ENCODE measurements around the gene WASHC2A. TPM values are rescaled to one million over a fixed set of nuclear protein-coding genes. Genes with fewer than 3 reads are reported as not detected.
"Not testable (repeated sequence)": the region's sequence is repeated elsewhere in the genome, so short reads cannot be mapped to it uniquely, and the experiment has no call there.

WASHC2A gene
- total and polyA plus RNA-seq, 2 donors (not counting 1 experiment from before 2014, with no cell fraction given): 21.2 to 66.5 TPM

- no peak overlapping the region for H3K27ac Mint-ChIP-seq
- H3K9ac ChIP-seq (ENCODE audit: low read length): no peak overlapping the region
- peaks cover 0 to 3% (median 0%) of the 10 kb centered on the region in 4 experiments for H3K27me3 ChIP-seq (replicated peaks in 1 of 4; ENCODE audit: control extremely low read depth in 1 of 4, control insufficient read depth in 3 of 4, insufficient read depth in 4 of 4, low read length in 3 of 4)
- H3K4me1 ChIP-seq (ENCODE audit: control insufficient read depth in 2 of 2, insufficient read depth in 2 of 2, low read length in 2 of 2): no peaks in the 10 kb centered on the region
- H3K4me3 Mint-ChIP-seq: no peak overlapping the region
- H3K27me3 Mint-ChIP-seq: peaks cover 14% of the 10 kb centered on the region
- H3K9me3 ChIP-seq (ENCODE audit: control extremely low read depth in 1 of 3, control insufficient read depth in 2 of 3, insufficient read depth in 1 of 3, low read length in 2 of 3): no peaks in the 10 kb centered on the region
- 83% methylated on average over 1 of the region's 3 CpGs for WGBS (ENCODE audit: insufficient coverage)
- ChIA-PET POLR2A (no interaction called here), CTCF (no interaction called here)
- no peaks in the 10 kb centered on the region for H4K20me1 ChIP-seq (ENCODE audit: control insufficient read depth, insufficient read depth, low read length, poor library complexity, severe bottlenecking)
- H3K79me2 ChIP-seq (ENCODE audit: control insufficient read depth, insufficient read depth, low read length): no peaks in the 10 kb centered on the region
- no peak overlapping the region for H3K4me2 ChIP-seq (replicated peaks; ENCODE audit: low read depth, low read length, poor library complexity, severe bottlenecking)
- no peak overlapping the region for H2AFZ ChIP-seq (ENCODE audit: insufficient read depth, low read depth, low read length, poor library complexity, severe bottlenecking)
- TF ChIP-seq CTCF (IDR thresholded peaks at IDR 0.05): no peak
- TF ChIP-seq EZH2 (IDR thresholded peaks at IDR 0.05; ENCODE audit: borderline replicate concordance, insufficient read depth, low read depth, low read length, poor library complexity, severe bottlenecking): no peak
- H3K4me1 Mint-ChIP-seq: no peaks in the 10 kb centered on the region
- DNase-seq (no peak), ATAC-seq (ENCODE audit: low read depth) (no peak)
- H3K4me3 ChIP-seq (ENCODE audit: control extremely low read depth in 1 of 5, extremely low read depth in 1 of 5, insufficient read depth in 1 of 5, low read depth in 2 of 5, low read length in 4 of 5): no peak overlapping the region
- H3K36me3 ChIP-seq (replicated peaks in 1 of 2; ENCODE audit: control extremely low read depth in 1 of 2, control insufficient read depth in 1 of 2, extremely low read depth in 1 of 2, insufficient read depth in 2 of 2, low read length in 1 of 2): no peaks in the 10 kb centered on the region
- no peaks in the 10 kb centered on the region for H3K9me3 Mint-ChIP-seq (ENCODE audit: insufficient read depth)
- no peak overlapping the region for H3K27ac ChIP-seq (ENCODE audit: low read length in 2 of 2)
- intact Hi-C loops (cut with micrococcal nuclease): no loop called here
Observed at GRCh38 chr10:50033481-50033880, 34.3 kb upstream of the WASHC2A start.

GRCh38 chr10:50035337-50035736 is 32.4 kb upstream of the WASHC2A start:
- H3K79me2 ChIP-seq (ENCODE audit: control insufficient read depth, insufficient read depth, low read length); H3K9me3 ChIP-seq (ENCODE audit: control extremely low read depth in 1 of 3, control insufficient read depth in 2 of 3, insufficient read depth in 1 of 3, low read length in 2 of 3); H3K27ac Mint-ChIP-seq; H3K4me3 Mint-ChIP-seq; DNase-seq; POLR2A ChIA-PET; H3K4me3 ChIP-seq (ENCODE audit: control extremely low read depth in 1 of 5, extremely low read depth in 1 of 5, insufficient read depth in 1 of 5, low read depth in 2 of 5, low read length in 4 of 5); intact Hi-C loops (cut with micrococcal nuclease); H3K4me2 ChIP-seq (replicated peaks; ENCODE audit: low read depth, low read length, poor library complexity, severe bottlenecking); H3K27me3 Mint-ChIP-seq; H3K27me3 ChIP-seq (replicated peaks in 1 of 4; ENCODE audit: control extremely low read depth in 1 of 4, control insufficient read depth in 3 of 4, insufficient read depth in 4 of 4, low read length in 3 of 4); H2AFZ ChIP-seq (ENCODE audit: insufficient read depth, low read depth, low read length, poor library complexity, severe bottlenecking); H3K9me3 Mint-ChIP-seq (ENCODE audit: insufficient read depth); H3K4me1 Mint-ChIP-seq; H4K20me1 ChIP-seq (ENCODE audit: control insufficient read depth, insufficient read depth, low read length, poor library complexity, severe bottlenecking); H3K27ac ChIP-seq (ENCODE audit: low read length in 2 of 2); CTCF ChIA-PET; H3K36me3 ChIP-seq (replicated peaks in 1 of 2; ENCODE audit: control extremely low read depth in 1 of 2, control insufficient read depth in 1 of 2, extremely low read depth in 1 of 2, insufficient read depth in 2 of 2, low read length in 1 of 2); ATAC-seq (ENCODE audit: low read depth); H3K4me1 ChIP-seq (ENCODE audit: control insufficient read depth in 2 of 2, insufficient read depth in 2 of 2, low read length in 2 of 2); H3K9ac ChIP-seq (ENCODE audit: low read length): not testable (repeated sequence)
- WGBS (ENCODE audit: insufficient coverage): 77% methylated on average over 3 of the region's 4 CpGs

Data from B cell (primary cell).